GM18951 (cell line): ENCODE measurements around the gene KCTD2.
"Not testable (repeated sequence)": the region's sequence is repeated elsewhere in the genome, so short reads cannot be mapped to it uniquely, and the experiment has no call there.

Source experiments
- POLR2A ChIP-seq: IDR thresholded peaks from 4 replicates; pipeline ENCODE4 v1.6.1; 2011; ENCODE audit warnings: mild to moderate bottlenecking; ENCODE audit not compliant: insufficient read length, insufficient read depth; ENCODE audit errors: extremely low read depth
- in situ Hi-C: fragments of 300-500 bp; cut with MboI; formaldehyde crosslinking; loops from one replicate; pipeline ENCODE4 v1.12.0; 2022; ENCODE audit warnings: low sequenced_read_pairs, mixed read lengths, inconsistent platforms; ENCODE audit not compliant: unreplicated experiment

Gene KCTD2

GRCh38 chr17:75065562-75066151 lies 18.6 kb downstream of the KCTD2 start:
- in situ Hi-C loops = no loop called here
- TF ChIP-seq POLR2A = no peak

- TF ChIP-seq POLR2A = no peak
- in situ Hi-C loops = no loop called here
Measured at GRCh38 chr17:75067856-75068255, 20.8 kb downstream of the KCTD2 start.

- no peak for TF ChIP-seq POLR2A
- in situ Hi-C loops = no loop called here
Measured at GRCh38 chr17:75068750-75069149, 21.7 kb downstream of the KCTD2 start.

- in situ Hi-C loops = no loop called here
- TF ChIP-seq POLR2A = no peak
Measured at GRCh38 chr17:75069783-75070182, 22.8 kb downstream of the KCTD2 start.

- in situ Hi-C loops = not testable (repeated sequence)
Measured at GRCh38 chr17:75071478-75072271, 24.6 kb downstream of the KCTD2 start.

- in situ Hi-C loops = not testable (repeated sequence)
Measured at GRCh38 chr17:75072909-75073308, 25.9 kb downstream of the KCTD2 start.

- in situ Hi-C loops = no loop called here
- no peak for TF ChIP-seq POLR2A
Measured at GRCh38 chr17:75073618-75074047, 26.6 kb downstream of the KCTD2 start.

- no peak for TF ChIP-seq POLR2A
- in situ Hi-C loops = no loop called here
Measured at GRCh38 chr17:75074532-75074931, 27.5 kb downstream of the KCTD2 start.

- in situ Hi-C loops = no loop called here
Measured at GRCh38 chr17:75075597-75076336, 28.7 kb downstream of the KCTD2 start.

GRCh38 chr17:75077072-75077495 lies 30.1 kb downstream of the KCTD2 start:
- no peak for TF ChIP-seq POLR2A
- in situ Hi-C loops = no loop called here

More at GRCh38 chr17:75075597-75076336, 28.7 kb downstream of the KCTD2 start:
- TF ChIP-seq POLR2A = no peak

GRCh38 chr17:75077496-75078283 lies 30.7 kb downstream of the KCTD2 start:
- peak; percentile 66 for TF ChIP-seq POLR2A
- in situ Hi-C loops = no loop called here

GRCh38 chr17:75078284-75079022 lies 31.4 kb downstream of the KCTD2 start:
- peak; percentile 55 for TF ChIP-seq POLR2A

More at GRCh38 chr17:75078284-75079022, 31.4 kb downstream of the KCTD2 start:
- in situ Hi-C loops = no loop called here
